CD4-positive, alpha-beta T cell treated with Interleukin-21 for 1 hour (primary cell): ENCODE measurements around the gene MCM10.
"Not testable (repeated sequence)": the region's sequence is repeated elsewhere in the genome, so short reads cannot be mapped to it uniquely, and the experiment has no call there.

Experiments
- DNase-seq: peaks from one replicate; pipeline ENCODE4 v3.0.0-alpha.2; 2020

The MCM10 gene

GRCh38 chr10:13222566-13222965, 61.2 kb downstream of the MCM10 start:
- DNase-seq: no peak

- no peak for DNase-seq
Observed at GRCh38 chr10:13223241-13223640, 61.9 kb downstream of the MCM10 start.

GRCh38 chr10:13224210-13224995, 63.0 kb downstream of the MCM10 start:
- no peak for DNase-seq

- DNase-seq: no peak
Observed at GRCh38 chr10:13225601-13226000, 64.2 kb downstream of the MCM10 start.

- DNase-seq: no peak
Observed at GRCh38 chr10:13227031-13227430, 65.7 kb downstream of the MCM10 start.

GRCh38 chr10:13231190-13231589, 69.8 kb downstream of the MCM10 start:
- no peak for DNase-seq

- DNase-seq: no peak
Observed at GRCh38 chr10:13231808-13232207, 70.5 kb downstream of the MCM10 start.

- no peak for DNase-seq
Observed at GRCh38 chr10:13233358-13233757, 72.0 kb downstream of the MCM10 start.

- no peak for DNase-seq
Observed at GRCh38 chr10:13234172-13234571, 72.8 kb downstream of the MCM10 start, which contains the start of gene UCMA. UCMA (minus strand) TSS chr10:13234374; CDS start chr10:13234258, 116 bp downstream.

GRCh38 chr10:13234736-13235135, 73.4 kb downstream of the MCM10 start:
- not testable (repeated sequence) for DNase-seq

- no peak for DNase-seq
Observed at GRCh38 chr10:13236638-13237037, 75.3 kb downstream of the MCM10 start.

GRCh38 chr10:13238271-13239077, 77.1 kb downstream of the MCM10 start:
- DNase-seq: no peak

GRCh38 chr10:13239923-13240322, 78.6 kb downstream of the MCM10 start:
- DNase-seq: no peak

GRCh38 chr10:13241613-13242012, 80.3 kb downstream of the MCM10 start:
- DNase-seq: no peak

- DNase-seq: not testable (repeated sequence)
Observed at GRCh38 chr10:13242260-13242659, 80.9 kb downstream of the MCM10 start.

GRCh38 chr10:13247246-13247645, 85.9 kb downstream of the MCM10 start:
- no peak for DNase-seq

GRCh38 chr10:13247784-13248183, 86.4 kb downstream of the MCM10 start:
- DNase-seq: no peak

GRCh38 chr10:13253726-13254125, 92.4 kb downstream of the MCM10 start:
- no peak for DNase-seq

- DNase-seq: no peak
Observed at GRCh38 chr10:13256627-13257026, 95.3 kb downstream of the MCM10 start.

GRCh38 chr10:13257621-13258140, 96.3 kb downstream of the MCM10 start:
- no peak for DNase-seq
